Stimulated activated CD8-positive, alpha-beta memory T cell treated with anti-CD3 and anti-CD28 coated beads, Interleukin-7, amount 100 ng/mL, for 48 hours (primary cell): Measurements from ENCODE around the gene FRMD6.

ENCODE experiments used
- DNase-seq, 2 donors: peaks; one replicate each; pipeline ENCODE4 v3.0.0-alpha.2; 2020; ENCODE audit warnings: low read depth in 1 of 2; ENCODE audit errors: extremely low read depth in 1 of 2

The FRMD6 gene

GRCh38 chr14:51663783-51664326 is 12.1 kb downstream of the FRMD6 start:
- no peak for DNase-seq

DNA sequence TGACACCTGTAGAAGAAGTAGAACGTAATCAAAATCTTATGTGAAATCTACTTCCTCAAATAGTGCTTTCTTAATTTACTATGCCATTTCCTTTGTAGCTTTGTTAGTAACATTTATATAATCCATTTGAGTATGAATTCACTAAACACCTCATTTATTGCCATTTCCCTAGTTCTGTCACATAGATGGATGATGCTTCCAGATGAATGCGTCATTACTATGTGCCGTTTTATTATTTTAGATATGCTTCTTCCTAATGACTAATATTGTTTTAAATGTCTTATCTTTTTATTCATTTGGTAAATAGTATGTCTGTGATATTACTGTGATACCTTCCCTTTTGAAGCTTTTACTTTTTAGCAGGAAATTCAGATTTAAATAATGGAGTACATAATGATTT is 14.4 kb downstream of the FRMD6 start:
- no peak for DNase-seq

GRCh38 chr14:51666826-51667225 is 15.1 kb downstream of the FRMD6 start:
- no peak for DNase-seq

DNA sequence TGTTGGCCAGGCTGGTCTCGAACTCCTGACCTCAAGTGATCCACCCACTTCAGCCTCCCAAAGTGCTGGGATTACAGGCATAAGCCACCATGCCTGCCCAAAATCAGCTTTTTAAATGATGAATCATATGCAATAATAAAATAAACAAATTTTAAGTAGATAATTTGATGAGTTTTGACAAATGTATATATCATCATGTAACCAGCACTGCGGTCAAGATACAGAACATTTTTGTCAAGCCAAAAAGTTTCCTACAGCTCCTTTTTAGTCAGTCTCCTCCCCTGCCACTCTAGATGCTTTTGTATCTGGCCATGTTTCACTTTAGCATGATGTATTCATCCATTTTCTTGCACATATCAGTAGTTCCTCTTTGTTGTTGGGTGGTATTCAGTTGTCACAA is 17.2 kb downstream of the FRMD6 start:
- no peak for DNase-seq

- DNase-seq, result no peak
Measured at GRCh38 chr14:51674294-51675002, 22.7 kb downstream of the FRMD6 start.

GRCh38 chr14:51676549-51676948 is 24.8 kb downstream of the FRMD6 start:
- DNase-seq, result no peak

DNA sequence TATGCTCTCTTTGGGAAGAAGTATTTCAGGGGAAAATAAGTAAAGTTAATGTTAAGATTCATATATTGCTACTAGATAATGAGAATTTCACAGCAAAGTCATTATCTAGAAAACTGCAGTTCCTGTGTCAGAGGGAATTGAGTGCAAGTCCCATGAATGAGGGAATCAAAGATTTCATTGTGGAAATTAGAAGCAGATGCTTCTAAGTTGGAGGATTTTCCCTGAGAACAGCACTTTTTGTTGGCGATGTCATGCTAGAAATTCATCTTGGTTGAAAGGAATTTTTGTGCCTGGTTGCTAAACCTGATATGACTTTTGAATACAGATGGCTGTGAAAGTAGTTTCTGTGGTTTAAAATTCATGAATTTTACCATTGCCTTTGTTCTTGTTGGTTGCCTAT is 25.6 kb downstream of the FRMD6 start:
- no peak for DNase-seq

DNA sequence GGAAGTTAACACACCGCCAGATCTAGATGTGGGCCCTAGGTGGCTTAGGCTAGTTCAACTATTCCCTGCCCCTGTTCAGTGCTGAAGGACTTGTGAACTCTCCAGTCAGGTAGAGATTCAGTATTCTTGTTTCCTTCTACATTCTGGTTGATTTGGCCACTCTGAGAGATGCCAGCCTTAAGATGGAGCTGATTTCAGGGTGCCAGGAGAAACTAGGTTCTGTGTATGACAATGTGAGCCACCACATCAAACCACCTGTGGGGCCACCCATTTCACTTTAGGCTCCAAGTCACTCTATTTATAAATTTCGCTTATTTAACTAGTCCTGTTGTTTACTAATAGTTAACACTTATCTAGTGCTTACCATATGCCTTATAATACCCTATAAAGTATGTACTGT is 26.0 kb downstream of the FRMD6 start:
- no peak for DNase-seq

- no peak for DNase-seq
Measured at GRCh38 chr14:51680031-51680430, 28.3 kb downstream of the FRMD6 start.

GRCh38 chr14:51681411-51681810 is 29.7 kb downstream of the FRMD6 start:
- no peak for DNase-seq

DNA sequence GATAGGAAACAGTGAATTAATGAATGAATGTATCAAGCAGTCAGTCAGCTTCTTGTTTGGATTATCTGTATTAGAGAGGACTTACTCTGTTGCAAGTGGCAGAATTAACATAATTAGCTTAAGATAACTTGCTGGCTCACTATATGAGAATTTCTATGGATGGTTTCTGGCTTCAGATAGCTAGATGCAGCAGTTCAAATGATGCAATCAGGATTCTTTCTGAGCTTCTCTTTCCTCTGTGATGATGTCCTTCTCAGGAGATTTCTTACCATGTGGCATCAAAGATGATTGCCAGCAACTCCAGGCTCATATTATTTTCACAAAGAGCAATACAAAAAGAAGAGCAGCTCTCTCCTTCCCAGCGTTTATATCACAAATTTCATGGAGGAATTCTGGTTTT is 30.7 kb downstream of the FRMD6 start:
- DNase-seq, result no peak

- DNase-seq, result no peak
Measured at GRCh38 chr14:51684760-51685159, 33.0 kb downstream of the FRMD6 start.

GRCh38 chr14:51691176-51691575 is 39.5 kb downstream of the FRMD6 start:
- DNase-seq, result no peak

DNA sequence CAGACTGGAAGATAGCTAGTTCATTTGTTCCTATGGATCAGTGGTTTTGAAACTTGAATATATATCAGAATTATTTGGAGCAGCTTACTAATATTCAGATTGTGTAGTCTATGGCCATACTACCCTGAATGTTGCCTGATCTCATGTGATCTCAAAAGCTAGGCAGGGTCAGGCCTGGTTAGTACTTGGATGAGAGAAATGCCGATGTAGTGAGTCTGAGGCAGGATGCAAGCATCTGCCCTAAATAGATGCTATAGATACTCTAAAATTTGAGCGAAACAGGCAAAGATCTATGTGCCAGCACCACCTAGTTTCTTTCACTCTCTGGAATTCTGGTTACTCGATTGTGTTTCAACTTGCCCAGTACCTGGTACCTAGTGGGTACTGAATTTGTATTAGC is 40.9 kb downstream of the FRMD6 start:
- DNase-seq, result no peak

DNA sequence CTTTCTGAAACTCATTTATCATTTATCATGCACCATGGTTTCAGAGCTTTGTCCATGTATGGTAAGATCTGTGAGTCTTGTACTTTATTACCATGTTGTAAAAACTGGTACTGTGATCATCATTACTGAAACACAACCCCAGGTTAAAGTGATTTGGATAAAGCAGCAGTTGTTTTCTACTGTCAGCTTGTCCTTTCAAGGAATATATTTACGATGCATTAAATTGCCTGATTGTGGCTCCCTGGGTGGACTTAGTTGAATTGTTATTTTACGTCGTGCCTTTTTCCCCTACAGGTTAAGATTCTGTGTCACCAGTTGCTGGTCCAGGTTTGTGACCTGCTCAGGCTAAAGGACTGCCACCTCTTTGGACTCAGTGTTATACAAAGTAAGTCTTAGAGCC is 46.1 kb downstream of the FRMD6 start:
- DNase-seq, result no peak

GRCh38 chr14:51701951-51702350 is 50.2 kb downstream of the FRMD6 start:
- DNase-seq, result no peak

GRCh38 chr14:51703787-51704186 is 52.1 kb downstream of the FRMD6 start:
- DNase-seq, result no peak

GRCh38 chr14:51704545-51704944 is 52.8 kb downstream of the FRMD6 start:
- DNase-seq, result no peak

DNA sequence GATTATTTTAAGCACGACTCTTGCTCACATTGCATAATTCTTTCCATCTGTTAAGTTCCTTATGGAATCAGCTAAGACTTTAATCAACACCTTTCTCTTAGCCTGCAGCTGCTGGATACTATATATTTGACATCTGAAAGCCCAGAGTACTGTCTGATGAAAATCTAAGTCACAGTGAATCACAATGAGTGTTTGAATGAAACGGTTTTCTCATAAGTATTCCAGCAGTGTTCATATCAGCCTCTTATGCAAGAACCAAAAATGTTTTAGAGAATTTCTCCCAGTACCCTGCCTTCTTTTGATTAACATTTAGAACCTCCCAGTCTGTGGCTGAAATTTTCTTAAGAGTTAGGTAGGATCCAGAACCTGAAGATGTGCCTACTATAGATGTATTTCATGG is 55.6 kb downstream of the FRMD6 start:
- DNase-seq, result no peak

- DNase-seq, result no peak
Measured at GRCh38 chr14:51711505-51711904, 59.8 kb downstream of the FRMD6 start.

DNA sequence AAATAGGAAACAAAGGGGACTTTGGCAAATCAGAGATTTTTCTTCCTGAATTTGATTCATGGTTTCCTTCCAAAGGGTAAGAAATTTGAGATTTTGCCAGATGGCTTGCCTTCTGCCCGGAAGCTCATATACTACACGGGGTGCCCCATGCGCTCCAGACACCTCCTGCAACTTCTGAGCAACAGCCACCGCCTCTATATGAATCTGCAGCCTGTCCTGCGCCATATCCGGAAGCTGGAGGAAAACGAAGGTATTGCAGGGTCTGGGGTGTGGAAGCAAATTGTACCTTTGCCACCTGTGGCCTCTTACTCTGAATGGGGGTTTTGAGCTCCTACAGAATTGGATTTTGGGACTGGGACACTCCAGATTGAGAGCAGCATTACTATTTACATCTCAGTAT is 63.5 kb downstream of the FRMD6 start:
- DNase-seq, result no peak

- DNase-seq, result no peak
Measured at GRCh38 chr14:51715742-51716141, 64.0 kb downstream of the FRMD6 start.

DNA sequence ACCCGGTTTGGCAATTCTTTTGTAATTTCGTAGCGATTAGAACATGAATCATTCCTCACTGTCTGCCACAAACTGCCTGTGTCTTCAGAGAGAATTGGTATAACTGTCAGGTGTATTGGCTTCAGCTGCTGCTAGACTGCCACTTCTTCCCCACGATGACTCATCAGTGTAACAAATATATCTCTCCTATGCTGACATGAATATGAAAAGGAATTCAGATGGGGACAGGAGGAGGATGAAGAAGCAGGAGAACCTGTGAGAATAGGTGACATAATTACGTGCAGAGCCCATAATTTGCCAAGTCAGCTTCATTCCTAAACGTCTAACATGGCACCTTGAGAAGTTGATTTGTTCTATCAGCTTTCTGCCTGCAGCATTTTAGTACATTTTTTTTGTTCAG is 64.9 kb downstream of the FRMD6 start:
- no peak for DNase-seq
